Stomach (tissue), 9 donors: Measurements from ENCODE around the gene NFATC2. TPM values are rescaled to one million over a fixed set of nuclear protein-coding genes. Genes with fewer than 3 reads are reported as not detected.
"Not testable (repeated sequence)": the region's sequence is repeated elsewhere in the genome, so short reads cannot be mapped to it uniquely, and the experiment has no call there.

Experiments used
- DNase-seq, 2 donors: peaks; one replicate each; pipeline versions ENCODE4 v3.0.0 to v3.0.0-alpha.2; 2013 to 2019
- H3K27ac ChIP-seq, 5 donors: fragments of 200-600 bp in 4 of 5; sonication (generic) in 4 of 5; one replicate each; pipeline ENCODE4 v1.5.1; 2013 to 2019; ENCODE audit warnings: mild to moderate bottlenecking in 1 of 5, moderate library complexity in 1 of 5
- H3K27me3 ChIP-seq, 3 donors: fragments of 200-600 bp; sonication (generic); one replicate each; pipeline ENCODE4 v1.5.1; 2017 to 2019; ENCODE audit warnings: mixed run types in 1 of 3
- H3K36me3 ChIP-seq, 4 donors: fragments of 200-600 bp; sonication (generic); 1 replicate in 3 of 4; 2 replicates in 1 of 4; pipeline ENCODE4 v1.5.1; 2016 to 2019
- H3K4me1 ChIP-seq, 4 donors: fragments of 200-600 bp; sonication (generic); one replicate each; pipeline ENCODE4 v1.5.1; 2016 to 2019
- H3K4me3 ChIP-seq, 4 donors: fragments of 200-600 bp; sonication (generic) in 3 of 4; one replicate each; pipeline ENCODE4 v1.5.1; 2016 to 2019; ENCODE audit warnings: mild to moderate bottlenecking in 1 of 4
- H3K9me3 ChIP-seq, 4 donors: fragments of 200-600 bp; sonication (generic); one replicate each; pipeline ENCODE4 v1.5.1; 2016 to 2019
- EP300 ChIP-seq: sonication (generic); formaldehyde crosslinking; IDR thresholded peaks from one replicate; pipeline ENCODE4 v1.6.1; 2017; ENCODE audit warnings: antibody characterized with exemption
- POLR2A ChIP-seq, 4 donors: fragments of 450-650 bp; IDR thresholded peaks; one replicate each; pipeline ENCODE4 v1.6.1; 2016; ENCODE audit warnings: antibody characterized with exemption in 4 of 4, control low read depth in 2 of 4, mild to moderate bottlenecking in 1 of 4, moderate library complexity in 1 of 4
- POLR2AphosphoS5 ChIP-seq, 3 donors: sonication (generic); formaldehyde crosslinking; IDR thresholded peaks; one replicate each; pipeline ENCODE4 v1.6.1; 2016; ENCODE audit warnings: antibody characterized with exemption in 3 of 3
- WGBS, 5 donors: extraction: QIAGEN DNeasy Blood & Tissue Kit in 3 of 5; methylation state at CpG; one replicate each; pipeline versions ENCODE4 v1.1.5 to v1.1.7; 2013 to 2018; 5-methylcytosine and 5-hydroxymethylcytosine counted together
- intact Hi-C: fragments of 100-400 bp; cut with DNase I; formaldehyde crosslinking; loops from one replicate; pipeline ENCODE4 v1.15.1; 2023; ENCODE audit warnings: low total_unique reads
- polyA plus RNA-seq, 3 donors: library from polyadenylated mRNA; stranded (reverse); fragments of 200-250 nt; gene quantifications; one replicate each; pipeline ENCODE4 v1.2.3, GENCODE V29; 2013
- total RNA-seq, 5 donors: library from RNA; depleted of rRNA; stranded (reverse); fragments of >200 nt; gene quantifications; one replicate each; pipeline versions ENCODE4 v1.1.0 to v1.2.3, GENCODE V29; 2014 to 2016
- TF ChIP-seq, protein P1 (sequence below), 7 experiments: fragments of 450-650 bp in 4 of 7; fragments of 200-600 bp in 3 of 7; sonication (generic) in 3 of 7; IDR thresholded peaks; one replicate each; pipeline ENCODE4 v1.5.1; 2016 to 2019; ENCODE audit warnings: antibody characterized with exemption in 7 of 7, control low read depth in 2 of 7, mild to moderate bottlenecking in 1 of 7
- donor health status: healthy with polysubstance abuse.
- donor health status: Bipolar disorder and iron deficiency.
- donor health status: healthy.

NFATC2 gene
- total and polyA plus RNA-seq, 8 donors = 1.4 to 31.9 (median 8.6) TPM

DNA sequence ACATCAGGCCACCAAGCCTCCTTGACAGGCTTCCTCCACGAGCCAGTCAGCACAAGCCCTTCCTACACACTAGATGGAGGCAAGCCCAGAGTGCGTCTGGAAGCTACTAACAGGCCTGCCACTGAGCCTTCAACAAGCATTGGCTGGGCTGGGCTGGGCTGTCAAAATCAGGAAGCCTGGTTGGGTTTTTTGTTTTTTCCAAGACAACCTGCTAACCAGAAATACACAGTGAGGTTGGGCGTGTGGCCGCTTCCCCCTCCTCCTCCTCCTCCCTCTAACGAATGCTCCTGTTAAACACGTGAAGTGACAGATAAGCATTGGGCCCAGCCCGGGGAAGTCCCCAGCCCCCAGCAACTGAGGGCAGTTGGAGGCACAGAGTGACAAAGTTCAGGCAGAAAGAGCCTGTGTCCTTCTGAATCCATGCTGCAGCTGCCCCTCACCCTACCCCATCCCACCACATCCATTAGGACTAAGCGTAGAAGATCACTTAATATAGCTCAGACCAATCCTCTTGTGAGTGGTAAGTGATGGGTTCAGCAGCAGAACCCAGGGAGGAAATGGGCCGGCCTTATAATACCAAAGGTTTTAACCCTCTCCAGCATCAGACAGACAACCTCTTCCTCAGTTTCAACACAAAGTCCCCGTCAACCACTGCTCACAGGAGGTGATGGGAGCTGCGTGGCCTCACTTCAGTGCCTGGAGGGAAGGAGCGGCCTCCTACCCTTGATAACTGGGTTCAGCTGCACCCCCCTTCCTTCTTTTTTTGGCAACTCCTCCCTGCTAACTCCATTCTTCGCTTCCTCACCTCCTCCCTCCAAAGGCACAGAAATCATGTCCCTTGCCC is 1.1 kb downstream of the NFATC2 start:
- intact Hi-C loops = no loop called here
- WGBS, 5 donors = 5 to 10% (median 5%) methylated on average over 12 to 13 of the region's 13 CpGs
- Histone ChIP-seq H3K4me3 (peak overlapping the region; percentile 56 to 76 (median 64)), H3K27ac (peak overlapping the region; percentile 85 to 95 (median 91)), H3K36me3 (no peaks in the 10 kb centered on the region), H3K4me1 (peaks cover 19 to 54% (median 48%) of the 10 kb centered on the region in 4 donors), H3K27me3 (peaks cover 0 to 19% (median 6%) of the 10 kb centered on the region in 3 donors), H3K9me3 (no peaks in the 10 kb centered on the region)
- TF ChIP-seq, protein P1, sequence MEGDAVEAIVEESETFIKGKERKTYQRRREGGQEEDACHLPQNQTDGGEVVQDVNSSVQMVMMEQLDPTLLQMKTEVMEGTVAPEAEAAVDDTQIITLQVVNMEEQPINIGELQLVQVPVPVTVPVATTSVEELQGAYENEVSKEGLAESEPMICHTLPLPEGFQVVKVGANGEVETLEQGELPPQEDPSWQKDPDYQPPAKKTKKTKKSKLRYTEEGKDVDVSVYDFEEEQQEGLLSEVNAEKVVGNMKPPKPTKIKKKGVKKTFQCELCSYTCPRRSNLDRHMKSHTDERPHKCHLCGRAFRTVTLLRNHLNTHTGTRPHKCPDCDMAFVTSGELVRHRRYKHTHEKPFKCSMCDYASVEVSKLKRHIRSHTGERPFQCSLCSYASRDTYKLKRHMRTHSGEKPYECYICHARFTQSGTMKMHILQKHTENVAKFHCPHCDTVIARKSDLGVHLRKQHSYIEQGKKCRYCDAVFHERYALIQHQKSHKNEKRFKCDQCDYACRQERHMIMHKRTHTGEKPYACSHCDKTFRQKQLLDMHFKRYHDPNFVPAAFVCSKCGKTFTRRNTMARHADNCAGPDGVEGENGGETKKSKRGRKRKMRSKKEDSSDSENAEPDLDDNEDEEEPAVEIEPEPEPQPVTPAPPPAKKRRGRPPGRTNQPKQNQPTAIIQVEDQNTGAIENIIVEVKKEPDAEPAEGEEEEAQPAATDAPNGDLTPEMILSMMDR (IDR thresholded peaks at IDR 0.05) = no peak
- TF ChIP-seq POLR2AphosphoS5 (IDR thresholded peaks at IDR 0.05) = peak in 2 of 3 donors; percentile 46 to 51
- no peak for TF ChIP-seq EP300
- TF ChIP-seq POLR2A (IDR thresholded peaks at IDR 0.05) = no peak
- peak; percentile 80 to 95 for DNase-seq

DNA sequence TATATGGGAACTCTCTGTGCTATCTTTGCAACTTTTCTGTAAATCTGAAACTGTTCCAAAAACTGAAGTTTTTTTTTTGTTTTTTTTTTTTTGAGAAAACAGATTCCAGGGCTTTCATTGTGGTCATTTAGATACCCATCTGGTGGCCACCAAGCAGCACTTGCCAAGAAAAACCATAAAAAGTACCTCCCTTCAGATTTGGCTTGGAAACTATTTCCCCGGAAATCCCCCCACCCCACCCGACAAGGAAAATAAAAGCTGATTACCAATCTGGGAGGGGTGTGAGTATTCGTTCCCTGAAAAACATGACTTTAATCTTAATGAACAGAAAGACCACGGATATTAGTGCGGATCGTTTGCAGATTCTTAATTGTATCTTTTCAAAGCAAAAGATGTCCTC is 1.9 kb downstream of the NFATC2 start:
- Histone ChIP-seq H3K36me3 (no peaks in the 10 kb centered on the region), H3K27ac (peak overlapping the region in 4 of 5 donors; percentile 88 to 95 (median 92)), H3K27me3 (peaks cover 0 to 19% (median 6%) of the 10 kb centered on the region in 3 donors), H3K4me1 (peaks cover 27 to 63% (median 56%) of the 10 kb centered on the region in 4 donors), H3K9me3 (no peaks in the 10 kb centered on the region), H3K4me3 (peak overlapping the region; percentile 7 to 76 (median 64))
- DNase-seq = no peak
- intact Hi-C loops = no loop called here
- 12 to 42% (median 29%) methylated on average over 6 of the region's 6 CpGs for WGBS, 5 donors
- TF ChIP-seq EP300 (no peak), POLR2AphosphoS5 (IDR thresholded peaks at IDR 0.05) (no peak), POLR2A (IDR thresholded peaks at IDR 0.05) (no peak)
- TF ChIP-seq, protein P1 (IDR thresholded peaks at IDR 0.05) = no peak

DNA sequence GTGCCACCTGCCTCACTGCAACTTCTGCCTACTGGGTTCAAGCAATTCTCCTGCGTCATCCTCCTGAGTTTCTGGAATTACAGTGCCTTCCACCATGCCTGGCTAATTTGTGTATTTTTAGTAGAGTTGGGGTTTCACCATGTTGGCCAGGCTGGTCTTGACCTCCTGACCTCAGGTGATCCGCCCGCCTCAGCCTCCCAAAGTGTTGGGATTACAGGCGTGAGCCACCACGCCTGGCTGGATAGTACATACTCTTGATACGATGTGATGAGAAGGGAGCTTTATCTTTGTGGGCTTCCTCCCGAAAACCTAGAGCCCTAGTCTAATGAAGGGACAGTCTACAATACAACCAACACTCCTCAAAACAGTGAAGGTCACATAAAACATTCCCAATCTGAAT is 2.4 kb downstream of the NFATC2 start:
- H3K36me3 ChIP-seq, DNase-seq, intact Hi-C loops, H3K9me3 ChIP-seq, H3K4me3 ChIP-seq: not testable (repeated sequence)
- 70 to 91% (median 76%) methylated on average over 7 of the region's 7 CpGs for WGBS, 5 donors
- peaks cover 0 to 19% (median 6%) of the 10 kb centered on the region in 3 donors for H3K27me3 ChIP-seq
- H3K27ac ChIP-seq = peak overlapping the region in 2 of 5 donors; percentile 25 to 92
- H3K4me1 ChIP-seq = peaks cover 31 to 68% (median 61%) of the 10 kb centered on the region in 4 donors

DNA sequence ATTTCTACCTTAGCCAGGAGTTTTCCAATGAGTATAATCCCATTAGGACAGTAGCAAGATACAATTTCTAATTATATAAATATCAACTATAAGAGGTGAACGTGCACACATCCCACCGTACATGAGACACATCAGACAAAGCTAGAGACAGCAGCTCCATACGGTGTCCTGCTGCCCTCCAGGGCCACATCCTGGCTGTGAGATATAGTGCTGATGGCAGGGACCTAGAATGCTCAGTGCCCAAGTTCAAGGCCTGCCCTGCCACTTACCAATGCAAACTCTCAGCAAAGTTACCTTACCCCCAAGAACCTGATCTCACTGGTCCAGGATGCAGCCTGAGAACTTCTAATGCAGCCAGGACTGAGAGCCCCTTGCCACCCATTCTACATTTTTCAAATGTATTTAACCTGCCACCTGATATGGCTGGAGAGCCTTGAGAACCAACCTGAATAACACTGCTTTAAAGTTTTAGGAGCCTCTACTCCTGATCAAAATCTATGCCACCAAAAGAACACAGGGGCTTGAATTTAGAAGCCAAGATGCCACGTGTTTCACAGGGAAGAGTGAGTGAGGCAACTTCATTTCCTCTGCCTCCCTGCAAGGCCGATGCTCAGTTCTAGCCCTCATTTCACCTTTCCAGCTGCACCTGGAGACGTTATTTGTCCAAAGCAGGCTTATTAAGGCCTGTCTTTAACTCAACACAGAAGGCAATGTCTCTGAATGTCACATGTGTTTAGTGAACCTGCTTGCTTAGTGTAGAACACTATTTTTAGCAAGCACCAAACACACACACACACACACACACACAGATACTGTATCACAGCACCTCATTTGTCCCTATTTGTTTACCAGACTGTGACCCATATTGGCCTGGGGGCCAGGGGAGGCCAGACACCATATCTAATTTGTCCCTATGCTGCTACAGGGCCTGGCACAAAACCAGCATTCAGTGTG is 6.1 kb downstream of the NFATC2 start:
- H3K4me1 ChIP-seq = peaks cover 39 to 83% (median 59%) of the 10 kb centered on the region in 4 donors
- peak overlapping the region in 4 of 5 donors; percentile 7 to 64 (median 18) for H3K27ac ChIP-seq
- no peak for TF ChIP-seq POLR2A (IDR thresholded peaks at IDR 0.05)
- TF ChIP-seq EP300 = no peak
- TF ChIP-seq, protein P1 (IDR thresholded peaks at IDR 0.05) = no peak
- TF ChIP-seq POLR2AphosphoS5 (IDR thresholded peaks at IDR 0.05) = no peak
- DNase-seq = peak; percentile 45 to 48
- H3K36me3 ChIP-seq = no peaks in the 10 kb centered on the region
- intact Hi-C loops = no loop called here
- no peak overlapping the region for H3K4me3 ChIP-seq
- no peaks in the 10 kb centered on the region for H3K27me3 ChIP-seq
- 38 to 60% (median 40%) methylated on average over 6 of the region's 6 CpGs for whole genome bisulfite sequencing, 5 donors
- no peaks in the 10 kb centered on the region for H3K9me3 ChIP-seq
